ENCODE measurements around the gene ABCB9.
"Not testable (repeated sequence)": the region's sequence is repeated elsewhere in the genome, so short reads cannot be mapped to it uniquely, and the experiment has no call there.

ABCB9 gene

GRCh38 chr12:122965851-122966742 lies at the start of gene ABCB9:
TSS of gene ABCB9 (minus strand) at chr12:122966463. CDS start at chr12:122960235, 6,228 bp downstream.
- FAIRE-seq: no peak

GRCh38 chr12:123014473-123014872 lies 48.2 kb upstream of the ABCB9 start:
- not testable (repeated sequence) for FAIRE-seq

- FAIRE-seq: no peak
Measured at GRCh38 chr12:123013185-123014095, 47.2 kb upstream of the ABCB9 start.

- no peak for FAIRE-seq
Measured at GRCh38 chr12:123011701-123012100, 45.4 kb upstream of the ABCB9 start.

GRCh38 chr12:123010681-123011080 lies 44.4 kb upstream of the ABCB9 start:
- no peak for FAIRE-seq

- FAIRE-seq: no peak
Measured at GRCh38 chr12:123010110-123010509, 43.8 kb upstream of the ABCB9 start.

GRCh38 chr12:123006977-123007376 lies 40.7 kb upstream of the ABCB9 start:
- no peak for FAIRE-seq

GRCh38 chr12:123005081-123005626 lies 38.9 kb upstream of the ABCB9 start:
- no peak for FAIRE-seq

- no peak for FAIRE-seq
Measured at GRCh38 chr12:123004287-123004686, 38.0 kb upstream of the ABCB9 start.

- FAIRE-seq: no peak
Measured at GRCh38 chr12:123003257-123003656, 37.0 kb upstream of the ABCB9 start.

- FAIRE-seq: no peak
Measured at GRCh38 chr12:123001464-123001863, 35.2 kb upstream of the ABCB9 start.

GRCh38 chr12:123000578-123000977 lies 34.3 kb upstream of the ABCB9 start:
- FAIRE-seq: no peak

GRCh38 chr12:122999986-123000420 lies 33.7 kb upstream of the ABCB9 start:
- no peak for FAIRE-seq

GRCh38 chr12:122999196-122999946 lies 33.1 kb upstream of the ABCB9 start:
- no peak for FAIRE-seq

- FAIRE-seq: no peak
Measured at GRCh38 chr12:122998316-122998715, 32.1 kb upstream of the ABCB9 start.

GRCh38 chr12:122997343-122998250 lies 31.3 kb upstream of the ABCB9 start:
- no peak for FAIRE-seq

- FAIRE-seq: no peak
Measured at GRCh38 chr12:122996621-122997342, 30.5 kb upstream of the ABCB9 start.

- FAIRE-seq: no peak
Measured at GRCh38 chr12:122996188-122996601, 29.9 kb upstream of the ABCB9 start.

- no peak for FAIRE-seq
Measured at GRCh38 chr12:122995503-122996187, 29.4 kb upstream of the ABCB9 start.
